ENCODE results near the gene TMCC2.

TMCC2 gene

DNA sequence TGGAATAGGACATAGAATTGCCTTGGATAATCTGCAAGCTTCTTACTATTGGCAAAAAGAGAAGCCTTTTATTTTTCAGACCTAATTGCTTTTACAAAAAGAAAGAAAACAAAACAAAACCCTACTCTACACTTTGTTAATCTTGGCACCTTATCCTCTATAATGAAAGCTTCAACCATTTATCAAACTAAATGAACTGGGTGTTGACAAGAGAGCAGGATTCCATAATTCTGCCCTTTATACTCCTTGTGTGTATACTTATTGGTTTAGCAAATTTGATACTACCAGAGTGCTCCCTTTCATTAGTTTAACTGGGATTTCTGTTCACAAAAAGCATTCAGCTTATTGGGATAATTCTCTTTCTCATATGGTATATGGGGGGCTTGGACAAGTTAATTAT is 3.0 kb upstream of the TMCC2 start:
- TF ChIP-seq, protein P1, sequence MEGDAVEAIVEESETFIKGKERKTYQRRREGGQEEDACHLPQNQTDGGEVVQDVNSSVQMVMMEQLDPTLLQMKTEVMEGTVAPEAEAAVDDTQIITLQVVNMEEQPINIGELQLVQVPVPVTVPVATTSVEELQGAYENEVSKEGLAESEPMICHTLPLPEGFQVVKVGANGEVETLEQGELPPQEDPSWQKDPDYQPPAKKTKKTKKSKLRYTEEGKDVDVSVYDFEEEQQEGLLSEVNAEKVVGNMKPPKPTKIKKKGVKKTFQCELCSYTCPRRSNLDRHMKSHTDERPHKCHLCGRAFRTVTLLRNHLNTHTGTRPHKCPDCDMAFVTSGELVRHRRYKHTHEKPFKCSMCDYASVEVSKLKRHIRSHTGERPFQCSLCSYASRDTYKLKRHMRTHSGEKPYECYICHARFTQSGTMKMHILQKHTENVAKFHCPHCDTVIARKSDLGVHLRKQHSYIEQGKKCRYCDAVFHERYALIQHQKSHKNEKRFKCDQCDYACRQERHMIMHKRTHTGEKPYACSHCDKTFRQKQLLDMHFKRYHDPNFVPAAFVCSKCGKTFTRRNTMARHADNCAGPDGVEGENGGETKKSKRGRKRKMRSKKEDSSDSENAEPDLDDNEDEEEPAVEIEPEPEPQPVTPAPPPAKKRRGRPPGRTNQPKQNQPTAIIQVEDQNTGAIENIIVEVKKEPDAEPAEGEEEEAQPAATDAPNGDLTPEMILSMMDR (IDR thresholded peaks at IDR 0.05; ENCODE audit: low read depth, low read length, missing control alignments) = no peak
- DNase-seq (ENCODE audit: extremely low read depth, low read depth) = no peak
- no peak overlapping the region for H3K4me3 ChIP-seq (replicated peaks; ENCODE audit: low read depth, low read length)

- TF ChIP-seq, protein P1 (IDR thresholded peaks at IDR 0.05; ENCODE audit: low read depth, low read length, missing control alignments) = no peak
- no peak for DNase-seq (ENCODE audit: extremely low read depth, low read depth)
- no peak overlapping the region for H3K4me3 ChIP-seq (replicated peaks; ENCODE audit: low read depth, low read length)
Observed at GRCh38 chr1:205225901-205226765, 1.6 kb upstream of the TMCC2 start.

DNA sequence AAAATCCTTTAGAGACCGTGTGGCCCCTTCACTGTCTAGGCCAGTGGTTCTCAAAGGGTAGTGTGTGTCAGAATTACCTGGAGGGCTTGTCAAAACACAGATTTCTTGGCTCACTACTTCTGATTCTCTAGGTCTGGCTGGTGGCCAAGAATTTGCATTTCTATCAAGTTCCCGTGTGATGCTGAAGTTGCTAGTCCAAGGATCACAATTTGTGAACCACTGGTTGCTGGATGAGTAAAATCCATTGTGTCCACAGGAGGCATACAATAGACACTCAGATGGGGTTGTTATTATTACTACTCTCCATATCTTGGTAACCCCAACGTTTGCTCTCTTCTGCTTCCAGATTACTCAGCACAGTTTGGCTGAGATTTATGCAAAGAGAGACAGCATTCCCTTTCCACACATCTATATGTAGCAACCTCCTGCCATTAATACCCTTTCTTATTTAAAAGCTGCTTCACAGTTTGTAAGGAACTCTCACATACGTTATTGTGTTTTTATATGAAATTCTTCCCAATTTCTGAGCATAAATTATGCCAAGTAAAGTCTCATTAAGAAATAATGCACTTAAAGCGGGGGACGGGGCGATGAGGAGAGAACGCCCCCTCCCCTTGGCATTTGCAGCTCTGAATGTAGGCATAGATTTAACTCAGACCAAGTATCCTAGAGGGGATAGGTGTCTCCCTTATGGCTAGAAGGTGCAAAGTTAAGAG is 720 bp upstream of the TMCC2 start:
- no peak for DNase-seq (ENCODE audit: extremely low read depth, low read depth)

DNA sequence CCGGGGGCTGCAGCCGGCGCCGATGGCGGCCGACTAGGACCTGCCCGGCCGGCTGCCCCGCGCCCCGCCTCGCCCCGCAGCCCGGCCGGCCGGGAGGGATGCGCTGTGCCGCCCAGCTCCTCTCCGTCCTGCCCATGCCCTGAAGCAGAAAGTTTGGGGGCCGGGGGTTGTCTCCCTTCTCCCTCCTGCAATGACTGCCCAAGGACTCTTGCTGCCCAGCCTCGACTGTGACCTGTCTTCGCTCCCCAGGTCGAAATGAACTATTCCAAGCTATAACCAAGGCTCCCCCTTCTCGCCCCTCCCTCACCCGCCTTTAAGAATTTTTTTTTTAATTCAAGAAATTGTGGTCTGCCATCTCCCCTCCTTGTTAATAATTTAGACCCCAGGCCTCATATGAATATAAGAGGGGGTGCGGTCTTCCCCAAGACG is 361 bp downstream of the TMCC2 start:
- TF ChIP-seq, protein P1 (IDR thresholded peaks at IDR 0.05; ENCODE audit: low read depth, low read length, missing control alignments) = no peak
- no peak for DNase-seq (ENCODE audit: extremely low read depth, low read depth)
- peak overlapping the region; percentile 48 for H3K4me3 ChIP-seq (replicated peaks; ENCODE audit: low read depth, low read length)

More for the DNA sequence above, 720 bp upstream of the TMCC2 start:
- TF ChIP-seq, protein P1 (IDR thresholded peaks at IDR 0.05; ENCODE audit: low read depth, low read length, missing control alignments) = no peak
- H3K4me3 ChIP-seq (replicated peaks; ENCODE audit: low read depth, low read length) = peak overlapping the region; percentile 48

GRCh38 chr1:205229399-205229871 is 1.7 kb downstream of the TMCC2 start:
- TF ChIP-seq, protein P1 (IDR thresholded peaks at IDR 0.05; ENCODE audit: low read depth, low read length, missing control alignments) = peak; percentile 15
- no peak overlapping the region; the same call in 1 of the 2 replicates for H3K4me3 ChIP-seq (replicated peaks; ENCODE audit: low read depth, low read length)
- DNase-seq (ENCODE audit: extremely low read depth, low read depth) = no peak

DNA sequence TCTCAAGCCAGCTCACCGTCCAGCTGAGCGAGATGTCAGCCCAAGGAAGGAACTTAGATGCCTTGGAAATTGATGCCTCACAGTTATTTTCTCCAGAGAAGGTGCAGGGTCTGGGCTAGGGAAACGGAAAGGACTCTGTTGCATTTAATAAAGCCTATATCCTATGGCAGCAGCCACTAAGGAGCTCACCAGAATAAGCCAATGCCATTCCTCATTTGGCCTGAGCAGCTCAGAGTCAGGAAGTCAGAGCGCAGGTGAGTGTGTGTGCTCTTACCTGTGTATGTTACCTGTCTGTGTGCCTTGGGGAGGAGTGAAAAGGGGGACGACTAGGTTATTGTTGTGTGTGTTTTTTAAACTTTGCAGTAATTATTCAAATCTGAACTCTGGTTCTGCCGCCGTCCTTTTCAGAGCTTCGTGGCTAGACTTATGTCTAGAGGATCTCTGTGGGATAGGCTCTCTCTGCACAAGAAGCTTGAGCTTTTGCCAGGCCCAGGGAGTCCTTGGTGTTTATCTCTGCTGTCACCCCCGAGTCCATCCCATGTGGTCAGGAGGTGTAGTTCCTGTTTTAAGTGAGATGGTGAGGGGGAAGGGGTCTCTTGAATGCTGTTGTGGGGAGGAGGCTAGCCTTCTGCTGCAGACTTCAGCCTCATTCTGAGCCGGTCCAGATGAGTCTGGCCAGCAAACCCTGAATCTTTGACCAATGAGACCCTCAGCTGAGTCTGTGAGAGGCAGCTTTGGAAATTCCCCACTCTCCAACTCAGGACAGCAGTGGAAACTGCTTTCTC is 2.4 kb downstream of the TMCC2 start:
- H3K4me3 ChIP-seq (replicated peaks; ENCODE audit: low read depth, low read length) = no peak overlapping the region
- TF ChIP-seq, protein P1 (IDR thresholded peaks at IDR 0.05; ENCODE audit: low read depth, low read length, missing control alignments) = no peak
- DNase-seq (ENCODE audit: extremely low read depth, low read depth) = no peak
